ENCODE data around the gene NOTUM. TPM values are rescaled to one million over a fixed set of nuclear protein-coding genes. Genes with fewer than 3 reads are reported as not detected.
A peak's percentile ranks its signal among the peaks of the same experiment; 100 is the strongest.

Gene NOTUM
- polyA plus RNA-seq, 2 of the 4 experiments (the other 2 are of a cell fraction): 0.06 to 0.92 TPM

DNA sequence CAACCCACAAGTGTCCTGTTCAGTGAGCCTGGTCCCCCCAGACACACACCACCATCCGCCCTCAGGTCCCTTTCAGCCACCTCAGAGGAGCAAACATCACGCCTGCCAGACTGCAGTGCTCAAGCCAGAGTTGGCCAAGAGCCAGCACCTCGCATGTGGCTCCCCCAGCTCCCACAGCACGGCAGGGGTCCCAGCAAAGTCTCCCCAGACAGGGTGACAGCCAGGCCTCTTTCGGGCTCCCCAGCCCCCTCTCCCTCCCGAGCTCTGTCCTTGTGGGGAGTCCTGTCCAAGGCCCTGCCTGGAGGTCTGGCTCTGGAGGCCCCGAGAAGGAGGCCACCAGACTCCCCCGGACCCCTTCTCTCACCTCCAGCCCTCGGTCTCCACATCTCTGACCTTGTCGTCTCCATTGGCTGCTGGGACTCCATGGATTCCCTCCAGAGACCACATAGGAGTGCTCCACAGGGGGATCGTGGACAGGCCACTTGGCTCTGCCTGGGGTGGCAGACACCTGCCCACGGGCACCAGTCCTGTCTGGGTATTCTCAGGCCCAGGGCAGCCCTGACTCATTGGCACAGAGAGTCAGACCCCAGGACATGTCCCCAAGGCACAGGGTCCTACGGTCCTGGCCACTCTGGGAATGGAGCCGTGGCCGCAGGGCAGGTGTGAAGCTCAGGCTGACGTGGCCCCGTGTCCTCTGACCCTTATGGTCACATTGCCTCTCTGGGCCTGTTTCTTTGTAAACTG lies 12.2 kb downstream of the NOTUM start:
- ChIA-PET CTCF (interaction anchor here (1.0 to 17.3 kb wide), 5 partner anchors 9 to 72 kb away, joined by 3 to 170 read pairs (median 5); partner anchors contain the start of genes CENPX, LRRC45, NOTUM and PYCR1), POLR2A (no interaction called here)
- no peak for TF ChIP-seq SREBF2 (IDR thresholded peaks at IDR 0.05)
- no peak for TF ChIP-seq TFCP2L1 (CRISPR knock-in tag; IDR thresholded peaks at IDR 0.05)
- TF ChIP-seq HMGXB4 (CRISPR knock-in tag; IDR thresholded peaks at IDR 0.05; ENCODE audit: borderline replicate concordance): no peak
- TF ChIP-seq EHMT2 (IDR thresholded peaks at IDR 0.05; ENCODE audit: low read depth): no peak
- no peak for TF ChIP-seq HDAC2 (IDR thresholded peaks at IDR 0.05)
- TF ChIP-seq ZFP36 (IDR thresholded peaks at IDR 0.05; ENCODE audit: borderline replicate concordance, partially characterized antibody): no peak
- no peak for TF ChIP-seq FOXS1 (CRISPR knock-in tag; IDR thresholded peaks at IDR 0.05)
- TF ChIP-seq BHLHE40 (IDR thresholded peaks at IDR 0.05; ENCODE audit: low read depth, low read length): no peak
- TF ChIP-seq FOSB (CRISPR knock-in tag; IDR thresholded peaks at IDR 0.05): no peak
- no peak for TF ChIP-seq CHD4 (IDR thresholded peaks at IDR 0.05; ENCODE audit: borderline replicate concordance)
- TF ChIP-seq EP300 (IDR thresholded peaks at IDR 0.05): no peak
- no peak for TF ChIP-seq BCL3 (IDR thresholded peaks at IDR 0.05)
- no peak for TF ChIP-seq CHD2 (IDR thresholded peaks at IDR 0.05; ENCODE audit: low read length, partially characterized antibody)
- H3K27ac ChIP-seq: no peak overlapping the region
- no peak overlapping the region for H3K4me2 ChIP-seq
- ATAC-seq: peak in 1 of 2 experiments; percentile 41; a peak in 1 of 6 replicates
- no peak for FAIRE-seq
- H3K4me3 ChIP-seq: no peak overlapping the region
- no peaks in the 10 kb centered on the region for H3K4me1 ChIP-seq
- no peak for DNase-seq (ENCODE audit: low read depth in 1 of 2, low spot score in 1 of 2)
- whole genome bisulfite sequencing (ENCODE audit: missing lambda C conversion rate): 74% methylated on average over 17 of the region's 17 CpGs
- H3K9me3 ChIP-seq: no peaks in the 10 kb centered on the region

DNA sequence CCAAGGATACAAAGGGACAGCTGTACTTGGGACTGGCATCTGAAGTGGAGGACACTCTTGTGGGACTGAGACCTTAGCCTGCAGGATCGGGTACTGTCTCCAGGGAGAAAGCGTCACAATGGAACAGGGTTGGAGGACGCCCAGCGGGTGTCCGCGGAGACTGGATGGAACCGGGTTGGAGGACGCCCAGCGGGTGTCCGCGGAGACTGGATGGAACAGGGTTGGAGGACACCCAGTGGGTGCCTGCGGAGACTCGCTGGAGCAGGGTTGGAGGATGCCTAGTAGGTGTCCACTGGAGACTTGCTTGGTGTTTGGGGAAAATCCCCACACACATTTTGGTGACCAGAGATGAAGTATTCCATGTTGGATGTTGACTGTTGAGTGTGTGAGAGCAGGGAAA lies 13.8 kb downstream of the NOTUM start, which contains the start of gene MYADML2:
Gene MYADML2 (minus strand): TSS at position 45 of the 400 bp plus-strand sequence. CDS start 5,492 bp downstream, outside the sequence.
- ChIA-PET CTCF (interaction anchor here (10.8 to 17.3 kb wide), 2 partner anchors 14 to 74 kb away, joined by 116 to 170 read pairs; partner anchors contain the start of genes CENPX, LRRC45 and NOTUM), POLR2A (no interaction called here)
- Histone ChIP-seq H3K9me3 (no peaks in the 10 kb centered on the region), H3K4me3 (no peak within 1 kb of the TSS), H3K27ac (no peak within 1 kb of the TSS), H3K4me1 (no peaks in the 10 kb centered on the region), H3K4me2 (no peak within 1 kb of the TSS)
- no peak for DNase-seq (ENCODE audit: low read depth in 1 of 2, low spot score in 1 of 2)
- TF ChIP-seq CHD4 (IDR thresholded peaks at IDR 0.05; ENCODE audit: borderline replicate concordance) (no peak), RCOR1 (IDR thresholded peaks at IDR 0.05; ENCODE audit: low read depth, low read length) (no peak), MAFK (IDR thresholded peaks at IDR 0.05; ENCODE audit: partially characterized antibody) (no peak), REST (IDR thresholded peaks at IDR 0.05) (no peak)
- no peak for ATAC-seq
- FAIRE-seq: no peak
- 86% methylated on average over 13 of the region's 13 CpGs for WGBS (ENCODE audit: missing lambda C conversion rate)
